ENCODE measurements around the gene CDC14A. TPM values are rescaled to one million over a fixed set of nuclear protein-coding genes. Genes with fewer than 3 reads are reported as not detected.

Gene CDC14A
- total and polyA plus RNA-seq, 2 of the 8 experiments (the other 6 are each of a cell fraction or from before 2014, with no cell fraction given), result 3.2 to 8.9 TPM

DNA sequence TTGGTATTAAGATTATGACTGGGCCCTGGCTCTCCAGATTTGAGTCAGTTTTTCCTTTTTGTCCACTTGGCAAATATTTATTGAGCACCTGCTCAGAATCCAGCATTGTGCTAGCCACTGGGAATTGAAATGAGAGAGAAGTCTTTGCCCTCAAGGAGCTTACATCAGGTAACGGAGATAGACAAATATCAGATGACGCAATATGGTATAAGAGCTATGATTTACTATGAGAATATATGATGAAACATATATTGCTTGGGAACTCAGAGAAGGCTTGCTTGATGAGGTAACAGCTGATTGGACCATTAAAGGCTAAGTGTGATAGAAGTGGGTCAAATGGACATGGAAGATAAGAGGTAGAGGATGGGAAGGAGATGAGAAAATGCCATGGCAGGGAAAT lies 144.6 kb downstream of the CDC14A start:
- H3K9me3 ChIP-seq (ENCODE audit: insufficient read depth in 2 of 2, low read depth in 1 of 2, low read length in 1 of 2), result no peaks in the 10 kb centered on the region
- ChIA-PET CTCF (ENCODE audit: partially characterized antibody) (interaction anchor here (1.2 to 1.8 kb wide), 3 partner anchors 29 to 371 kb away, joined by 3 to 6 read pairs (median 4); no protein-coding TSS in a partner anchor), POLR2A (ENCODE audit: partially characterized antibody) (interaction anchor here (0.6 kb wide), 1 partner anchor 28 kb away, joined by 3 read pairs; no protein-coding TSS in a partner anchor)
- no peak overlapping the region for H2AK5ac ChIP-seq (ENCODE audit: low read depth, low read length)
- no peaks in the 10 kb centered on the region for H3K79me1 ChIP-seq (ENCODE audit: low read depth, low read length)
- DNase-seq (ENCODE audit: low read depth in 1 of 2, low spot score in 2 of 2) (no peak), FAIRE-seq (no peak)
- H3K56ac ChIP-seq (replicated peaks; ENCODE audit: insufficient read length, low read depth, low read length), result no peak overlapping the region
- no peak overlapping the region for H2BK12ac ChIP-seq (ENCODE audit: low read depth, low read length)
- no peaks in the 10 kb centered on the region for H3K79me2 ChIP-seq (ENCODE audit: control insufficient read depth in 1 of 2, insufficient read depth in 2 of 2, low read length in 2 of 2)
- no peak overlapping the region for H3K4me3 ChIP-seq (ENCODE audit: extremely low read depth in 1 of 4, insufficient read depth in 2 of 4, low read depth in 3 of 4, low read length in 4 of 4)
- no peak overlapping the region for H4K5ac ChIP-seq (ENCODE audit: insufficient read length, low read depth, low read length)
- no peak overlapping the region for H2BK120ac ChIP-seq (replicated peaks; ENCODE audit: low read depth, low read length)
- TF ChIP-seq RAD21 (IDR thresholded peaks at IDR 0.05 in 1 of 2, conservative IDR thresholded peaks at IDR 0.05 in 1 of 2; ENCODE audit: low read depth in 2 of 2, low read length in 2 of 2) (no peak), TBP (IDR thresholded peaks at IDR 0.05; ENCODE audit: low read depth, low read length) (no peak), KDM5A (IDR thresholded peaks at IDR 0.05; ENCODE audit: low read length) (no peak), GTF2F1 (IDR thresholded peaks at IDR 0.05; ENCODE audit: borderline replicate concordance, low read depth, low read length) (no peak), CEBPB (IDR thresholded peaks at IDR 0.05; ENCODE audit: low read depth, low read length) (peak; percentile 15; the same call in 1 of the 2 replicates), TAF1 (IDR thresholded peaks at IDR 0.05; ENCODE audit: low read depth, low read length) (no peak)
- H3K4me2 ChIP-seq (ENCODE audit: insufficient read depth in 1 of 2, low read depth in 2 of 2, low read length in 2 of 2), result no peak overlapping the region
- no peak overlapping the region for H3K18ac ChIP-seq (ENCODE audit: extremely low read depth, low read length)
- H3K4ac ChIP-seq (replicated peaks; ENCODE audit: insufficient read length, low read depth, low read length), result no peak overlapping the region
- H3K23ac ChIP-seq (ENCODE audit: insufficient read length), result no peak overlapping the region
- H3K27ac ChIP-seq (ENCODE audit: low read depth, low read length), result no peak overlapping the region
- 94% methylated on average over 2 of the region's 2 CpGs; no CpG with 5 or more reads in 1 of the 2 experiments for WGBS, 2 experiments (ENCODE audit: extremely low coverage in 1 of 2, insufficient coverage in 1 of 2, insufficient read length in 1 of 2, insufficient replicate concordance in 2 of 2, low coverage in 1 of 2, low lambda C conversion rate in 2 of 2, missing lambda C conversion rate in 1 of 2)
- no peak overlapping the region for H2AFZ ChIP-seq (ENCODE audit: low read length)
- no peak overlapping the region for H2BK15ac ChIP-seq (ENCODE audit: low read length)
- H4K8ac ChIP-seq (ENCODE audit: extremely low read depth, insufficient read depth, low read length), result no peak overlapping the region
- no peak overlapping the region for H3K9ac ChIP-seq (replicated peaks in 1 of 4; ENCODE audit: extremely low read depth in 1 of 4, low read depth in 3 of 4, low read length in 3 of 4)
- H3K4me1 ChIP-seq (replicated peaks in 1 of 4; ENCODE audit: control insufficient read depth in 3 of 4, insufficient read depth in 4 of 4, low read length in 3 of 4), result no peaks in the 10 kb centered on the region
- H3K14ac ChIP-seq (ENCODE audit: insufficient read length), result no peak overlapping the region
- no peak overlapping the region for H2BK5ac ChIP-seq (ENCODE audit: low read depth, low read length)
- no peak overlapping the region for H4K91ac ChIP-seq (replicated peaks; ENCODE audit: insufficient read length, low read length)
- H4K20me1 ChIP-seq (replicated peaks in 1 of 2; ENCODE audit: control insufficient read depth in 1 of 2, insufficient read depth in 2 of 2, low read length in 2 of 2), result no peaks in the 10 kb centered on the region
- H2BK20ac ChIP-seq (ENCODE audit: low read length), result no peak overlapping the region
- H3K23me2 ChIP-seq (ENCODE audit: low read depth, low read length), result no peaks in the 10 kb centered on the region; the same call in 1 of the 2 replicates
- H3K27me3 ChIP-seq (replicated peaks in 1 of 4; ENCODE audit: control insufficient read depth in 3 of 4, extremely low read depth in 1 of 4, insufficient read depth in 3 of 4, low read length in 3 of 4), result no peaks in the 10 kb centered on the region
- H3K36me3 ChIP-seq (ENCODE audit: control insufficient read depth in 2 of 4, insufficient read depth in 4 of 4, low read length in 3 of 4), result peaks cover 0 to 11% (median 5%) of the 10 kb centered on the region in 4 experiments; a peak in 4 of 8 replicates

Measured in H1 (cell line).